ENCODE results near the gene OVAAL.

The OVAAL gene

GRCh38 chr1:180565121-180565871 lies 6.5 kb downstream of the OVAAL start:
- Histone ChIP-seq H3K4me1 (ENCODE audit: control insufficient read depth, insufficient read depth, low read length) (peaks cover 10% of the 10 kb centered on the region), H3K4me3 (ENCODE audit: low read length) (no peak overlapping the region), H3K27me3 (ENCODE audit: control insufficient read depth, insufficient read depth, low read length) (no peaks in the 10 kb centered on the region), H3K36me3 (ENCODE audit: control insufficient read depth, insufficient read depth, low read length) (no peaks in the 10 kb centered on the region), H3K9ac (ENCODE audit: low read length) (no peak overlapping the region), H3K9me3 (ENCODE audit: control insufficient read depth, low read length) (no peaks in the 10 kb centered on the region)

- H3K4me1 ChIP-seq (ENCODE audit: control insufficient read depth, insufficient read depth, low read length): peaks cover 10% of the 10 kb centered on the region
- H3K4me3 ChIP-seq (ENCODE audit: low read length): no peak overlapping the region
- H3K27me3 ChIP-seq (ENCODE audit: control insufficient read depth, insufficient read depth, low read length): no peaks in the 10 kb centered on the region
- no peak overlapping the region for H3K9ac ChIP-seq (ENCODE audit: low read length)
- H3K9me3 ChIP-seq (ENCODE audit: control insufficient read depth, low read length): no peaks in the 10 kb centered on the region
- H3K36me3 ChIP-seq (ENCODE audit: control insufficient read depth, insufficient read depth, low read length): no peaks in the 10 kb centered on the region
These were observed 7.3 kb downstream of the OVAAL start for GRCh38 chr1:180566026-180566425.

GRCh38 chr1:180566495-180566894 lies 7.7 kb downstream of the OVAAL start:
- Histone ChIP-seq H3K4me1 (ENCODE audit: control insufficient read depth, insufficient read depth, low read length) (peaks cover 10% of the 10 kb centered on the region), H3K27me3 (ENCODE audit: control insufficient read depth, insufficient read depth, low read length) (no peaks in the 10 kb centered on the region), H3K9me3 (ENCODE audit: control insufficient read depth, low read length) (no peaks in the 10 kb centered on the region), H3K9ac (ENCODE audit: low read length) (no peak overlapping the region), H3K36me3 (ENCODE audit: control insufficient read depth, insufficient read depth, low read length) (no peaks in the 10 kb centered on the region), H3K4me3 (ENCODE audit: low read length) (no peak overlapping the region)

- Histone ChIP-seq H3K36me3 (ENCODE audit: control insufficient read depth, insufficient read depth, low read length) (no peaks in the 10 kb centered on the region), H3K9me3 (ENCODE audit: control insufficient read depth, low read length) (no peaks in the 10 kb centered on the region), H3K4me1 (ENCODE audit: control insufficient read depth, insufficient read depth, low read length) (peaks cover 13% of the 10 kb centered on the region), H3K27me3 (ENCODE audit: control insufficient read depth, insufficient read depth, low read length) (no peaks in the 10 kb centered on the region), H3K9ac (ENCODE audit: low read length) (no peak overlapping the region), H3K4me3 (ENCODE audit: low read length) (no peak overlapping the region)
These were observed 8.9 kb downstream of the OVAAL start for GRCh38 chr1:180567654-180568053.

- no peak overlapping the region for H3K4me3 ChIP-seq (ENCODE audit: low read length)
- H3K36me3 ChIP-seq (ENCODE audit: control insufficient read depth, insufficient read depth, low read length): no peaks in the 10 kb centered on the region
- no peak overlapping the region for H3K9ac ChIP-seq (ENCODE audit: low read length)
- H3K4me1 ChIP-seq (ENCODE audit: control insufficient read depth, insufficient read depth, low read length): peaks cover 11% of the 10 kb centered on the region
- H3K9me3 ChIP-seq (ENCODE audit: control insufficient read depth, low read length): no peaks in the 10 kb centered on the region
- H3K27me3 ChIP-seq (ENCODE audit: control insufficient read depth, insufficient read depth, low read length): no peaks in the 10 kb centered on the region
These were observed 9.4 kb downstream of the OVAAL start for GRCh38 chr1:180568184-180568583.

- Histone ChIP-seq H3K36me3 (ENCODE audit: control insufficient read depth, insufficient read depth, low read length) (no peaks in the 10 kb centered on the region), H3K9ac (ENCODE audit: low read length) (no peak overlapping the region), H3K4me1 (ENCODE audit: control insufficient read depth, insufficient read depth, low read length) (peaks cover 15% of the 10 kb centered on the region), H3K9me3 (ENCODE audit: control insufficient read depth, low read length) (no peaks in the 10 kb centered on the region), H3K4me3 (ENCODE audit: low read length) (no peak overlapping the region), H3K27me3 (ENCODE audit: control insufficient read depth, insufficient read depth, low read length) (no peaks in the 10 kb centered on the region)
These were observed 12.5 kb downstream of the OVAAL start for GRCh38 chr1:180571060-180571831.

GRCh38 chr1:180571832-180572636 lies 13.3 kb downstream of the OVAAL start:
- H3K4me3 ChIP-seq (ENCODE audit: low read length): no peak overlapping the region

GRCh38 chr1:180572760-180573159 lies 14.0 kb downstream of the OVAAL start:
- H3K4me3 ChIP-seq (ENCODE audit: low read length): no peak overlapping the region
- H3K36me3 ChIP-seq (ENCODE audit: control insufficient read depth, insufficient read depth, low read length): no peaks in the 10 kb centered on the region
- no peak overlapping the region for H3K9ac ChIP-seq (ENCODE audit: low read length)
- peaks cover 18% of the 10 kb centered on the region for H3K4me1 ChIP-seq (ENCODE audit: control insufficient read depth, insufficient read depth, low read length)
- H3K9me3 ChIP-seq (ENCODE audit: control insufficient read depth, low read length): no peaks in the 10 kb centered on the region
- no peaks in the 10 kb centered on the region for H3K27me3 ChIP-seq (ENCODE audit: control insufficient read depth, insufficient read depth, low read length)

More at GRCh38 chr1:180571832-180572636, 13.3 kb downstream of the OVAAL start:
- no peaks in the 10 kb centered on the region for H3K9me3 ChIP-seq (ENCODE audit: control insufficient read depth, low read length)
- H3K9ac ChIP-seq (ENCODE audit: low read length): no peak overlapping the region
- H3K27me3 ChIP-seq (ENCODE audit: control insufficient read depth, insufficient read depth, low read length): no peaks in the 10 kb centered on the region
- H3K4me1 ChIP-seq (ENCODE audit: control insufficient read depth, insufficient read depth, low read length): peaks cover 15% of the 10 kb centered on the region
- H3K36me3 ChIP-seq (ENCODE audit: control insufficient read depth, insufficient read depth, low read length): no peaks in the 10 kb centered on the region

GRCh38 chr1:180574031-180574713 lies 15.4 kb downstream of the OVAAL start:
- no peaks in the 10 kb centered on the region for H3K9me3 ChIP-seq (ENCODE audit: control insufficient read depth, low read length)
- peaks cover 18% of the 10 kb centered on the region for H3K4me1 ChIP-seq (ENCODE audit: control insufficient read depth, insufficient read depth, low read length)
- H3K4me3 ChIP-seq (ENCODE audit: low read length): no peak overlapping the region
- H3K36me3 ChIP-seq (ENCODE audit: control insufficient read depth, insufficient read depth, low read length): no peaks in the 10 kb centered on the region
- no peaks in the 10 kb centered on the region for H3K27me3 ChIP-seq (ENCODE audit: control insufficient read depth, insufficient read depth, low read length)
- no peak overlapping the region for H3K9ac ChIP-seq (ENCODE audit: low read length)

GRCh38 chr1:180577361-180577760 lies 18.6 kb downstream of the OVAAL start:
- Histone ChIP-seq H3K9me3 (ENCODE audit: control insufficient read depth, low read length) (no peaks in the 10 kb centered on the region), H3K4me3 (ENCODE audit: low read length) (no peak overlapping the region), H3K9ac (ENCODE audit: low read length) (no peak overlapping the region), H3K4me1 (ENCODE audit: control insufficient read depth, insufficient read depth, low read length) (peaks cover 18% of the 10 kb centered on the region), H3K27me3 (ENCODE audit: control insufficient read depth, insufficient read depth, low read length) (no peaks in the 10 kb centered on the region), H3K36me3 (ENCODE audit: control insufficient read depth, insufficient read depth, low read length) (no peaks in the 10 kb centered on the region)

- H3K27me3 ChIP-seq (ENCODE audit: control insufficient read depth, insufficient read depth, low read length): no peaks in the 10 kb centered on the region
- H3K4me1 ChIP-seq (ENCODE audit: control insufficient read depth, insufficient read depth, low read length): peaks cover 6% of the 10 kb centered on the region
- no peaks in the 10 kb centered on the region for H3K36me3 ChIP-seq (ENCODE audit: control insufficient read depth, insufficient read depth, low read length)
- no peak overlapping the region for H3K4me3 ChIP-seq (ENCODE audit: low read length)
- no peaks in the 10 kb centered on the region for H3K9me3 ChIP-seq (ENCODE audit: control insufficient read depth, low read length)
- no peak overlapping the region for H3K9ac ChIP-seq (ENCODE audit: low read length)
These were observed 21.3 kb downstream of the OVAAL start for GRCh38 chr1:180579961-180580611.
